HCT116 (cell line): Measurements from ENCODE around the gene POLRMT.

Source experiments
- EZH2 ChIP-seq: fragments of 200-600 bp; sonication (generic); IDR thresholded peaks from 2 replicates; pipeline ENCODE4 v1.6.1; 2017; ENCODE audit warnings: antibody characterized with exemption, mixed run types
- POLR2A ChIP-seq: IDR thresholded peaks from 2 replicates; pipeline ENCODE4 v1.7.0; 2011; ENCODE audit warnings: borderline replicate concordance; ENCODE audit not compliant: insufficient read depth, insufficient read length; ENCODE audit errors: extremely low read depth
- SP1 ChIP-seq: IDR thresholded peaks from 2 replicates; pipeline ENCODE4 v1.6.1; 2012; ENCODE audit warnings: low read depth
- TF ChIP-seq, protein P1 (sequence below), 3 experiments: fragments of 200-600 bp in 1 of 3; sonication (generic) in 1 of 3; IDR thresholded peaks in 2 of 3; conservative IDR thresholded peaks in 1 of 3; 2 replicates each; pipeline ENCODE4 v1.5.1; 2012 to 2017; ENCODE audit warnings: low read depth in 2 of 3, low read length in 2 of 3, antibody characterized with exemption in 1 of 3, borderline replicate concordance in 1 of 3, control low read depth in 1 of 3, mild to moderate bottlenecking in 1 of 3, mixed read lengths in 1 of 3, mixed run types in 1 of 3, moderate library complexity in 1 of 3; ENCODE audit not compliant: insufficient read depth in 1 of 3
- TF ChIP-seq, protein P2 (sequence below): IDR thresholded peaks from 2 replicates; pipeline ENCODE4 v1.6.1; 2012; ENCODE audit warnings: low read depth
- TF ChIP-seq, protein P3 (sequence below): IDR thresholded peaks from 2 replicates; pipeline ENCODE4 v1.6.1; 2012

GRCh38 chr19:581399-582111 is 51.8 kb downstream of the POLRMT start:
- TF ChIP-seq, protein P1, sequence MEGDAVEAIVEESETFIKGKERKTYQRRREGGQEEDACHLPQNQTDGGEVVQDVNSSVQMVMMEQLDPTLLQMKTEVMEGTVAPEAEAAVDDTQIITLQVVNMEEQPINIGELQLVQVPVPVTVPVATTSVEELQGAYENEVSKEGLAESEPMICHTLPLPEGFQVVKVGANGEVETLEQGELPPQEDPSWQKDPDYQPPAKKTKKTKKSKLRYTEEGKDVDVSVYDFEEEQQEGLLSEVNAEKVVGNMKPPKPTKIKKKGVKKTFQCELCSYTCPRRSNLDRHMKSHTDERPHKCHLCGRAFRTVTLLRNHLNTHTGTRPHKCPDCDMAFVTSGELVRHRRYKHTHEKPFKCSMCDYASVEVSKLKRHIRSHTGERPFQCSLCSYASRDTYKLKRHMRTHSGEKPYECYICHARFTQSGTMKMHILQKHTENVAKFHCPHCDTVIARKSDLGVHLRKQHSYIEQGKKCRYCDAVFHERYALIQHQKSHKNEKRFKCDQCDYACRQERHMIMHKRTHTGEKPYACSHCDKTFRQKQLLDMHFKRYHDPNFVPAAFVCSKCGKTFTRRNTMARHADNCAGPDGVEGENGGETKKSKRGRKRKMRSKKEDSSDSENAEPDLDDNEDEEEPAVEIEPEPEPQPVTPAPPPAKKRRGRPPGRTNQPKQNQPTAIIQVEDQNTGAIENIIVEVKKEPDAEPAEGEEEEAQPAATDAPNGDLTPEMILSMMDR (IDR thresholded peaks at IDR 0.05 in 2 of 3, conservative IDR thresholded peaks at IDR 0.05 in 1 of 3; ENCODE audit: borderline replicate concordance in 1 of 3, insufficient read depth in 1 of 3, low read depth in 2 of 3, low read length in 2 of 3): no peak
- TF ChIP-seq POLR2A (no peak), EZH2 (no peak), SP1 (no peak)
- TF ChIP-seq, protein P2, sequence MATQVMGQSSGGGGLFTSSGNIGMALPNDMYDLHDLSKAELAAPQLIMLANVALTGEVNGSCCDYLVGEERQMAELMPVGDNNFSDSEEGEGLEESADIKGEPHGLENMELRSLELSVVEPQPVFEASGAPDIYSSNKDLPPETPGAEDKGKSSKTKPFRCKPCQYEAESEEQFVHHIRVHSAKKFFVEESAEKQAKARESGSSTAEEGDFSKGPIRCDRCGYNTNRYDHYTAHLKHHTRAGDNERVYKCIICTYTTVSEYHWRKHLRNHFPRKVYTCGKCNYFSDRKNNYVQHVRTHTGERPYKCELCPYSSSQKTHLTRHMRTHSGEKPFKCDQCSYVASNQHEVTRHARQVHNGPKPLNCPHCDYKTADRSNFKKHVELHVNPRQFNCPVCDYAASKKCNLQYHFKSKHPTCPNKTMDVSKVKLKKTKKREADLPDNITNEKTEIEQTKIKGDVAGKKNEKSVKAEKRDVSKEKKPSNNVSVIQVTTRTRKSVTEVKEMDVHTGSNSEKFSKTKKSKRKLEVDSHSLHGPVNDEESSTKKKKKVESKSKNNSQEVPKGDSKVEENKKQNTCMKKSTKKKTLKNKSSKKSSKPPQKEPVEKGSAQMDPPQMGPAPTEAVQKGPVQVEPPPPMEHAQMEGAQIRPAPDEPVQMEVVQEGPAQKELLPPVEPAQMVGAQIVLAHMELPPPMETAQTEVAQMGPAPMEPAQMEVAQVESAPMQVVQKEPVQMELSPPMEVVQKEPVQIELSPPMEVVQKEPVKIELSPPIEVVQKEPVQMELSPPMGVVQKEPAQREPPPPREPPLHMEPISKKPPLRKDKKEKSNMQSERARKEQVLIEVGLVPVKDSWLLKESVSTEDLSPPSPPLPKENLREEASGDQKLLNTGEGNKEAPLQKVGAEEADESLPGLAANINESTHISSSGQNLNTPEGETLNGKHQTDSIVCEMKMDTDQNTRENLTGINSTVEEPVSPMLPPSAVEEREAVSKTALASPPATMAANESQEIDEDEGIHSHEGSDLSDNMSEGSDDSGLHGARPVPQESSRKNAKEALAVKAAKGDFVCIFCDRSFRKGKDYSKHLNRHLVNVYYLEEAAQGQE: no peak
- TF ChIP-seq, protein P3, sequence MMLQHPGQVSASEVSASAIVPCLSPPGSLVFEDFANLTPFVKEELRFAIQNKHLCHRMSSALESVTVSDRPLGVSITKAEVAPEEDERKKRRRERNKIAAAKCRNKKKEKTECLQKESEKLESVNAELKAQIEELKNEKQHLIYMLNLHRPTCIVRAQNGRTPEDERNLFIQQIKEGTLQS: no peak
